ENCODE results near the gene GNG7.

- TF ChIP-seq CTCF (IDR thresholded peaks at IDR 0.05) (no peak), POLR2A (IDR thresholded peaks at IDR 0.05) (no peak)
Observed at GRCh38 chr19:2488942-2489731, 213.4 kb downstream of the GNG7 start.

Measured in testis (tissue), 2 donors.